ENCODE results near the gene GFAP.

Gene GFAP

GRCh38 chr17:44862278-44862914, 52.9 kb downstream of the GFAP start:
- no peak for DNase-seq (ENCODE audit: low read depth)

DNA sequence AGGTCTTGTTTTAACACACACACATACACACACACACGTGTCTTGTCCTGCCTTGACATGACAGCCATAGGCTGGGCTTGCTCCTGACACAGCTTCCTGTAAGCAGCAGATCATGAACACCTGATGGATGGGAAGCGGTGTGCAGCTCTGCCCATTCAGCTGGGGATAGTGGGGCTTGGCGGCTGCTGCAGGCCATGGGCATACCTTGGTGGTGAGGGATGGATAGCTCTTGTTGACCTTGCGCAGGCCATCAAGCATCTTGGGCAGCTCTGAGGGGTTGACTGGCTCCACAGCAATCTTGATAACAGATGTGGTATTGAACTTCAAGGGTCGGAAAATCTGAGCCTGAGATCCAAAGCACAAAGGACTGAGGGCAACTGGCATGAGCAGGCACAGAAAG, 55.6 kb downstream of the GFAP start:
- DNase-seq (ENCODE audit: low read depth) = no peak

DNA sequence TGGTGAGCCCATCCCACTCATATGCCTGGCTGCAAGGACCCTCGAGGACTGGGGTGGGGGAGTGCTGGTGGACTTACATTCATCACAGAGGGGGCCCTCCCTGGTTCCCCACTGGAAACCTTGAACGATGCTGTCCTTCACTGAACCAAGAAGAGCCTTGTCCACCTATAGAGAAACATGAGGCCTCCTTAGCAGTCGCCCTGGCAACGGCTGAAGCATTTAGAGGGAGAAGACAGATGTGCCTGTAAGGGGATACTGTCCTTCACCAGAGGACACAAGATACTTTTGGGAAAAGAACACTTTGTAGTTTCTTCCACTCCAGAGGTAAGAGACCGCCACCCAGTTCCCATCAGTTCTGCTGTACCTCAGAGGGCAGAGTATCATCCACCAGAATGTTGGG, 61.1 kb downstream of the GFAP start:
- DNase-seq (ENCODE audit: low read depth) = no peak

Data from CMK (cell line).